ENCODE data around the gene CLEC4G. TPM values are rescaled to one million over a fixed set of nuclear protein-coding genes. Genes with fewer than 3 reads are reported as not detected.

CLEC4G gene
- total and polyA plus RNA-seq, 2 donors (not counting 3 experiments of a cell fraction or from before 2014, with no cell fraction given): not detected

DNA sequence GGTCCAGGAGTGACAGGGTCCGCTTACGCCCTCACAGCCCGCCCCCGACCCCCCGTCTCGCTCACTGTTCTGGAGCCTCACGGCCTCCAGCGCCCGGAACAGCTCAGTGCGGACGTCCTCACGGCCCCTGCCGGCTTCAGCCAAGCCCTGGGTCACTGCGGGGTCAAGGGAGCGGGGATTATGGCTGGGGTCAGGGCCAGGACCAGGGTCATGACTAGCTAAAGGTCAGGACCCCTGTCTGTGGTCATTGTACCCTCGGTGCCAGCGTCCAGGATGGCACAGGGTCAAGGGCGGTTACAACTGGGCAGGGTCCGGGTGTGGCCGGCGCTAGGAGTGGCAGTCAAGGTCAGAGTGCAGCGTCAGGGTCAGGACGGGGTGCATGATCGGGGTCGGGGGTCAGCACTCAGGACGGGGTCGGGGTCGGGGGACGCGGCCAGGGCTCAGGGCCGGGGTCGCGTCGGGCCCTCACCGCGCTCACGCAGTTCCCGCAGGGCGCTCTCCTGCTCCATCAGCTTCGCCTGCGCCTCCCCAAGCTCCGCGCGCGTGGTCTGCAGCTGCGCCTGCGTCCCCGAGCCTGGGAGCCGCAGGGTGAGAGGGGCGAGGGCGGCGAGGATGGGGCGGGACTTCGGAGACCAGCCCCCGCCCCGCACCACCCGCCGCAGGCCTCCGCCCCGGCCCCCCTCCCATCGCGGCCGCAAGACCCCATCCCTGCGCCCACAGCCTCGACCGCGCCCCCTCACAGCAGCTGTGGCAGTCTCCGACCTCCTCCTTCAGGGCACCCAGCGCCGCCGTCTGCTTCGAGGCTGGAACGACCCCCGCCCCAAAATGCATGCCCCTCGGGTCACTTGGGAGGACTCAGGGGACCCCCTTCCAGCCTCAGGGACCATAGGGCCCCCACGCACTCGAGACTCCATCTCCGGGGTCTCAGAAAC lies 1.4 kb downstream of the CLEC4G start:
- Histone ChIP-seq H4K20me1 (replicated peaks; ENCODE audit: control insufficient read depth, extremely low read depth, insufficient read depth, low read length) (no peaks in the 10 kb centered on the region), H3K4me3 (replicated peaks in 1 of 3; ENCODE audit: insufficient read depth in 1 of 3, low read depth in 1 of 3, low read length in 3 of 3) (no peak overlapping the region), H3K9me1 (replicated peaks; ENCODE audit: control insufficient read depth, extremely low read depth, insufficient read depth, low read length) (no peaks in the 10 kb centered on the region), H3K4me2 (ENCODE audit: insufficient read depth, low read length) (no peak overlapping the region), H3K9ac (replicated peaks; ENCODE audit: extremely low read depth, insufficient read depth, low read length) (no peak overlapping the region), H3K79me2 (ENCODE audit: control insufficient read depth, insufficient read depth, low read length) (no peaks in the 10 kb centered on the region), H3K36me3 (ENCODE audit: control insufficient read depth in 2 of 2, extremely low read depth in 1 of 2, insufficient read depth in 2 of 2, low read length in 2 of 2) (no peaks in the 10 kb centered on the region), H3K4me1 (ENCODE audit: control insufficient read depth, extremely low read depth, insufficient read depth, low read length) (no peaks in the 10 kb centered on the region), H2AFZ (ENCODE audit: low read depth, low read length) (no peak overlapping the region), H3K27ac (ENCODE audit: insufficient read depth, low read depth, low read length) (no peak overlapping the region), H3K9me3 (replicated peaks; ENCODE audit: control insufficient read depth, insufficient read depth, low read length) (no peaks in the 10 kb centered on the region), H3K27me3 (ENCODE audit: control insufficient read depth in 2 of 2, insufficient read depth in 2 of 2, low read length in 2 of 2) (peaks cover 33 to 40% of the 10 kb centered on the region in 2 experiments)
- POLR2A ChIA-PET: no interaction called here
- dilution Hi-C loops (cut with MboI; ENCODE audit: extremely low pct_ligation_motif_present, low sequenced_read_pairs) (no loop called here), intact Hi-C loops (cut with micrococcal nuclease) (no loop called here)
- DNase-seq (ENCODE audit: low read depth, low spot score): no peak
- CTCF ChIA-PET: no interaction called here
- no TSS peak for BruUV-seq (replicated peaks)
- no peak for FAIRE-seq
- TF ChIP-seq POLR2AphosphoS5 (IDR thresholded peaks at IDR 0.05; ENCODE audit: insufficient read depth, low read depth, low read length) (no peak), POLR2A (IDR thresholded peaks at IDR 0.05; ENCODE audit: low read depth, low read length) (no peak), EZH2 (IDR thresholded peaks at IDR 0.05; ENCODE audit: borderline replicate concordance, low read depth, low read length, severe bottlenecking) (peak; percentile 16), GATA2 (IDR thresholded peaks at IDR 0.05; ENCODE audit: insufficient read depth, insufficient read length, low read depth, low read length) (no peak), JUN (IDR thresholded peaks at IDR 0.05; ENCODE audit: borderline replicate concordance, insufficient read depth, insufficient read length, low read depth) (no peak)
- TF ChIP-seq, protein P1, sequence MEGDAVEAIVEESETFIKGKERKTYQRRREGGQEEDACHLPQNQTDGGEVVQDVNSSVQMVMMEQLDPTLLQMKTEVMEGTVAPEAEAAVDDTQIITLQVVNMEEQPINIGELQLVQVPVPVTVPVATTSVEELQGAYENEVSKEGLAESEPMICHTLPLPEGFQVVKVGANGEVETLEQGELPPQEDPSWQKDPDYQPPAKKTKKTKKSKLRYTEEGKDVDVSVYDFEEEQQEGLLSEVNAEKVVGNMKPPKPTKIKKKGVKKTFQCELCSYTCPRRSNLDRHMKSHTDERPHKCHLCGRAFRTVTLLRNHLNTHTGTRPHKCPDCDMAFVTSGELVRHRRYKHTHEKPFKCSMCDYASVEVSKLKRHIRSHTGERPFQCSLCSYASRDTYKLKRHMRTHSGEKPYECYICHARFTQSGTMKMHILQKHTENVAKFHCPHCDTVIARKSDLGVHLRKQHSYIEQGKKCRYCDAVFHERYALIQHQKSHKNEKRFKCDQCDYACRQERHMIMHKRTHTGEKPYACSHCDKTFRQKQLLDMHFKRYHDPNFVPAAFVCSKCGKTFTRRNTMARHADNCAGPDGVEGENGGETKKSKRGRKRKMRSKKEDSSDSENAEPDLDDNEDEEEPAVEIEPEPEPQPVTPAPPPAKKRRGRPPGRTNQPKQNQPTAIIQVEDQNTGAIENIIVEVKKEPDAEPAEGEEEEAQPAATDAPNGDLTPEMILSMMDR (IDR thresholded peaks at IDR 0.05; ENCODE audit: extremely low read depth in 1 of 2, insufficient read depth in 1 of 2, low read depth in 1 of 2, low read length in 2 of 2): no peak
- TF ChIP-seq, protein P2, sequence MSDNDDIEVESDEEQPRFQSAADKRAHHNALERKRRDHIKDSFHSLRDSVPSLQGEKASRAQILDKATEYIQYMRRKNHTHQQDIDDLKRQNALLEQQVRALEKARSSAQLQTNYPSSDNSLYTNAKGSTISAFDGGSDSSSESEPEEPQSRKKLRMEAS (IDR thresholded peaks at IDR 0.05; ENCODE audit: insufficient read depth, insufficient read length): no peak

All from endothelial cell of umbilical vein (primary cell).